HG03439 (cell line): Measurements from ENCODE around the gene ZBTB5.

Experiments
- ATAC-seq: cut with Tn5 transposase; IDR thresholded peaks from one replicate; pipeline ENCODE4 v1.9.1; 2021; ENCODE audit warnings: mild to moderate bottlenecking, moderate library complexity; ENCODE audit not compliant: unreplicated experiment

ZBTB5 gene

GRCh38 chr9:37453827-37454226 is 11.4 kb downstream of the ZBTB5 start:
- no peak for ATAC-seq

GRCh38 chr9:37452611-37453010 is 12.6 kb downstream of the ZBTB5 start:
- ATAC-seq, result no peak

- no peak for ATAC-seq
Observed at GRCh38 chr9:37451628-37452027, 13.6 kb downstream of the ZBTB5 start.

- no peak for ATAC-seq
Observed at GRCh38 chr9:37449862-37450632, 15.2 kb downstream of the ZBTB5 start.

GRCh38 chr9:37447111-37447510 is 18.1 kb downstream of the ZBTB5 start:
- no peak for ATAC-seq

GRCh38 chr9:37446401-37446800 is 18.8 kb downstream of the ZBTB5 start:
- no peak for ATAC-seq

- ATAC-seq, result no peak
Observed at GRCh38 chr9:37445832-37446231, 19.4 kb downstream of the ZBTB5 start.

GRCh38 chr9:37444890-37445289 is 20.4 kb downstream of the ZBTB5 start:
- no peak for ATAC-seq

- no peak for ATAC-seq
Observed at GRCh38 chr9:37443566-37443965, 21.7 kb downstream of the ZBTB5 start.

GRCh38 chr9:37442556-37442955 is 22.7 kb downstream of the ZBTB5 start:
- ATAC-seq, result no peak

- no peak for ATAC-seq
Observed at GRCh38 chr9:37441776-37442370, 23.4 kb downstream of the ZBTB5 start.

- ATAC-seq, result no peak
Observed at GRCh38 chr9:37438359-37438758, 26.9 kb downstream of the ZBTB5 start.

GRCh38 chr9:37437621-37438020 is 27.6 kb downstream of the ZBTB5 start:
- no peak for ATAC-seq

GRCh38 chr9:37437010-37437409 is 28.2 kb downstream of the ZBTB5 start:
- ATAC-seq, result no peak

GRCh38 chr9:37436540-37436939 is 28.7 kb downstream of the ZBTB5 start:
- ATAC-seq, result no peak

GRCh38 chr9:37433867-37434371 is 31.3 kb downstream of the ZBTB5 start:
- no peak for ATAC-seq

GRCh38 chr9:37432020-37432419 is 33.2 kb downstream of the ZBTB5 start:
- no peak for ATAC-seq

GRCh38 chr9:37430841-37431597 is 34.2 kb downstream of the ZBTB5 start:
- ATAC-seq, result no peak

GRCh38 chr9:37429441-37430285 is 35.6 kb downstream of the ZBTB5 start:
- no peak for ATAC-seq

GRCh38 chr9:37428345-37428744 is 36.9 kb downstream of the ZBTB5 start:
- ATAC-seq, result no peak

- ATAC-seq, result no peak
Observed at GRCh38 chr9:37426846-37427245, 38.4 kb downstream of the ZBTB5 start.
